ENCODE results near the gene SAMD8. TPM values are rescaled to one million over a fixed set of nuclear protein-coding genes. Genes with fewer than 3 reads are reported as not detected.

Gene SAMD8
- total RNA-seq, 4 donors from 2014 or later, result 53.1 to 59.7 (median 57.8) TPM

- TF ChIP-seq, protein P1, sequence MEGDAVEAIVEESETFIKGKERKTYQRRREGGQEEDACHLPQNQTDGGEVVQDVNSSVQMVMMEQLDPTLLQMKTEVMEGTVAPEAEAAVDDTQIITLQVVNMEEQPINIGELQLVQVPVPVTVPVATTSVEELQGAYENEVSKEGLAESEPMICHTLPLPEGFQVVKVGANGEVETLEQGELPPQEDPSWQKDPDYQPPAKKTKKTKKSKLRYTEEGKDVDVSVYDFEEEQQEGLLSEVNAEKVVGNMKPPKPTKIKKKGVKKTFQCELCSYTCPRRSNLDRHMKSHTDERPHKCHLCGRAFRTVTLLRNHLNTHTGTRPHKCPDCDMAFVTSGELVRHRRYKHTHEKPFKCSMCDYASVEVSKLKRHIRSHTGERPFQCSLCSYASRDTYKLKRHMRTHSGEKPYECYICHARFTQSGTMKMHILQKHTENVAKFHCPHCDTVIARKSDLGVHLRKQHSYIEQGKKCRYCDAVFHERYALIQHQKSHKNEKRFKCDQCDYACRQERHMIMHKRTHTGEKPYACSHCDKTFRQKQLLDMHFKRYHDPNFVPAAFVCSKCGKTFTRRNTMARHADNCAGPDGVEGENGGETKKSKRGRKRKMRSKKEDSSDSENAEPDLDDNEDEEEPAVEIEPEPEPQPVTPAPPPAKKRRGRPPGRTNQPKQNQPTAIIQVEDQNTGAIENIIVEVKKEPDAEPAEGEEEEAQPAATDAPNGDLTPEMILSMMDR (IDR thresholded peaks at IDR 0.05; ENCODE audit: low read depth), result no peak
Observed at GRCh38 chr10:75228834-75229233, 117.4 kb downstream of the SAMD8 start.

- TF ChIP-seq, protein P1 (IDR thresholded peaks at IDR 0.05; ENCODE audit: low read depth), result no peak
Observed at GRCh38 chr10:75229971-75230370, 118.5 kb downstream of the SAMD8 start.

DNA sequence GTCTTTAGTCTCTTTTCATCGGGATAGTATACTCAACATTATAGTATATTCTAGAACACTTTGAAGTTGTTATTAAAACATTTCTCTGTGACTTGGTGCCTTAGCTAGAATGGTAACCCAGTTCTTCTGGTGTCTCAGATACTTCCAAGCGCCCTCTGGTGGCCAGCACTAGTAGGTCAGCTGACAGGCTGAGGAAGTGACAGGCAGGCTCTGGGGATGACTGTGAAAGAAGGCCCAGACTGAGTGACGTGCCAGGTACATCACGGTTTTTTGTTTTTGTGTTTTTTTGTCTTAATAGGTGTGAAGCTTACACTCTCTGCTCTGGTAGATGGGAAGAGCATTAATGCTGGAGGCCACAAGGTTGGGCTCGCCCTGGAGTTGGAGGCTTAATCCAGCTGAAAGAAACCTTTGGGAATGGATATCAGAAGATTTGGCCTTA is 119.2 kb downstream of the SAMD8 start:
- TF ChIP-seq, protein P1 (IDR thresholded peaks at IDR 0.05; ENCODE audit: low read depth), result no peak

Other genes starting within 250 kb of the SAMD8 start
- gene VDAC2, start 99.1 kb downstream of the SAMD8 start, total RNA-seq, result 100 to 1,000 TPM; 133 to 163 (median 149) TPM
- gene COMTD1, start 124.3 kb downstream of the SAMD8 start, total RNA-seq, result 10 to 100 TPM in 3 of 4 donors, 1 to 10 TPM in 1; 6.7 to 29.0 (median 21.7) TPM

All from subcutaneous adipose tissue (tissue), 4 donors.